Measurements from ENCODE around the gene HES6.
"Not testable (repeated sequence)": the region's sequence is repeated elsewhere in the genome, so short reads cannot be mapped to it uniquely, and the experiment has no call there.

Gene HES6

GRCh38 chr2:238239863-238240756, at the start of gene HES6:
TSS of gene HES6 (minus strand) at chr2:238240038. CDS start at chr2:238239905, 133 bp downstream.
- peak; percentile 78 to 81 for DNase-seq

- DNase-seq: peak in 1 of 2 donors; percentile 22
Measured at GRCh38 chr2:238289574-238289973, 49.7 kb upstream of the HES6 start.

- peak; percentile 97 to 98 for DNase-seq
Measured at GRCh38 chr2:238288650-238289573, 49.1 kb upstream of the HES6 start.

GRCh38 chr2:238287737-238288649, 48.2 kb upstream of the HES6 start, which contains the start of gene PER2:
TSS of gene PER2 (minus strand) at chr2:238288610. CDS start at chr2:238277936, 10,674 bp downstream.
- DNase-seq: peak; percentile 32 to 47

- peak; percentile 45 to 55 for DNase-seq
Measured at GRCh38 chr2:238286987-238287736, 47.3 kb upstream of the HES6 start.

GRCh38 chr2:238286551-238286950, 46.7 kb upstream of the HES6 start:
- no peak for DNase-seq

DNA sequence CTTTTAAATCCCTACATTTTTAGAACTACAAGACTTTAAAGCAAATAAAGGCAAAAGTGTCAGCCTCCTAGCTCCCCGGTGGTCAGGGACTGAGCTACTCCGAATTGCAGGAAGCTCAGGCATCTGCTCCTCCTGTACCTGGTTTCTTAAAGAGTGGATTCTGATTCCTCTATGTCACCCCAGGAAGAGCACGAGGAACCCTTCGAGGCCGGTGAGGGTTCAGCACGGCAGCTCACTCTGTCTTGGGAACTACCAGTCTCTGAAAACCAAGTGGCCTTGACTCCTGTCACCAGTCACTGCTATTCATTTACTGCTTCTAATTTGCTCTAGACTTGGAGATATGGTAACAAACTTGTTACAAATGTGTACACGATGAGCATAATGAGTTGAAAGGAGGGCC, 46.3 kb upstream of the HES6 start:
- no peak for DNase-seq

DNA sequence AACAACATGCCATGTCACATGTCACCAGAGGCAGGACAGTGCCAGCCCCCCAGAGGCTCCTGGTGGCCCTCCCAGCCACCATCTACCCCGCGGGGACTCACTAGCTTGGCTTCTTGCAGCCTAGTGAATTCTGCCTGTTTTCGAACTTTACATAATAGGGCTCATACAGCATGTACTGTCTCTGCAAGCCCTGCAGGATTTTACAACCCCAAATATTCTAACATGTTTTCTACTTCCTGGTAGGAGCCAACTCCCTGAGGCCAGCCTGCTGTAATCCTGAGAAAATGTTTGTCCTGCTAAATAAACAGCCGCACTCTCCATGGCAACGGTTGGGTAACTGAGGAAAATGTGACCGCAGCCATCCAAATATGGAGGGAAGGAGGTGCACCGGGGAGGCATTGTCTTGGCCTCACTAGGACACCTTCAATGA, 45.8 kb upstream of the HES6 start:
- DNase-seq: no peak

- DNase-seq: no peak
Measured at GRCh38 chr2:238284802-238285515, 45.1 kb upstream of the HES6 start.

DNA sequence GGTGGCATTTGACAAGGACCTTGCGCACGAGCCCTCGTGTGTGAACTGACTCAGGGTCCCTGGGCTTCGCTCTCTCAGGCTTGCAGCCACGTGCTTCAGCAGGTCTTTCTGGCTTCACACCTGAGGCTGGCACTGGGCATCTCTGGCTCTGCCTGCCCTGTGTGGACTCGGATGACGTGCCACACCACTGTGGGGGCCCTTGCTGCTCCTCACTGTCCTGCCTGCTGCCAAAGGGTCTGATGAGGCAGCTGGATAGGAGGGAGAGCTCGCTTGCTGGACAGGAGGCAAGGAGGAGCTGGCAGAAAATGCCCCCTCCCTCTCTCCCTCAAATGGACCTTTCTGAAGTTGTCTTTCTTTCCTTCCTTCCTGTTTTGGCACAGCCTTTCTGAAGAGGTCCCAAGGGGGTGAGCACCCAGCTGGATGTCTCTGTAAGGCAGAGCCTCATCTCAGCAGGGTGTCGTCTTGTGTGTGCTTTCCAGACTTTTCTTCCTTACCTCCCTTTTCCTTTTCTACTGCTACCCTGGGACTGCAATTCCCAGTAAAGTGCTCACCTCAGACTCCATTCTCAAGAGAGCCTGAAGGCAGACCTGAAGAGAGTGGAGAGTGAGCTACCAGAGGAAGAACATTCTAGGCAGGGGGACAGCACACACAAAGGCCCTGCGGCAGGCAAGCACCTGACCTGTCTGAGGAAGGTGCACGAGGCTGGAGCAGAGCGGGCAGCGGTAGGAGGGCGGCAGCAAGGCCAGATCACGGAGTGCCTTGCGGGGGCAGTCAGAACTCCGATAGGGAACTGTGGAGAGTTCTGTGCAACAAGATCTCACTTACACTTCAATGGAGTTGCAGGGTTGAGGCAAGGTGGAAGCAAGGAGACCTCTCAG, 43.3 kb upstream of the HES6 start:
- no peak for DNase-seq

DNA sequence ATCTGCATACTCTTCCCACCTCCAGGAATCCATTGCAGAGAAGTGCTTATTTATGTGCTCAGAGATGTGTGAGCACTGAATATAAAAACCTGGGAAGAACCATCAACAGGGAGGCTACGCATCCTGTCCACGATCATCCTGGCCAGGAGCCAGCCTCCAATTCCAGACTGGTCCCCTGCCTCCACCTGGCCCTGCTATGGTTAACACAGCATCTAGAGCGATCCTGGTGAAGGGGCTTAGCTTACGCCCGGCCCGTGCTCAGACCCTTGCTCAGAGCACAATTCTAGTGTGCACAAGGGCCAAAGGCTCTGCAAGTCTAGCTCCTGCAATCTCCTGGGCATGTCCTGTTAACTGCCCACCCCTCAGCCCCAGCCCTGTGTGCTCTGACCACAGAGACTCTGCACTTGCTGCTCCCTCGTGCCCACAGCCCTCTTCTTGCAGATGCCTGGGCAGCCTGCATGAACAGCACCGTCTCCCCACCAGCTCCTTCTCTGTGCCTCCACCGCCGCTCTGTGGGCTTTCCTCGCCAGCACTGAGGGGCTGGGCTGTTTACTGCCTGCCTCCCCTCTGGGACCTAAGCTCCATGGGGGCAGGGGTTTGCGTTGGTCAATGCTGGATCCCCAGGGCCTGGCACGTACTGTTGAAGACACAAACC, 42.1 kb upstream of the HES6 start:
- no peak for DNase-seq

DNA sequence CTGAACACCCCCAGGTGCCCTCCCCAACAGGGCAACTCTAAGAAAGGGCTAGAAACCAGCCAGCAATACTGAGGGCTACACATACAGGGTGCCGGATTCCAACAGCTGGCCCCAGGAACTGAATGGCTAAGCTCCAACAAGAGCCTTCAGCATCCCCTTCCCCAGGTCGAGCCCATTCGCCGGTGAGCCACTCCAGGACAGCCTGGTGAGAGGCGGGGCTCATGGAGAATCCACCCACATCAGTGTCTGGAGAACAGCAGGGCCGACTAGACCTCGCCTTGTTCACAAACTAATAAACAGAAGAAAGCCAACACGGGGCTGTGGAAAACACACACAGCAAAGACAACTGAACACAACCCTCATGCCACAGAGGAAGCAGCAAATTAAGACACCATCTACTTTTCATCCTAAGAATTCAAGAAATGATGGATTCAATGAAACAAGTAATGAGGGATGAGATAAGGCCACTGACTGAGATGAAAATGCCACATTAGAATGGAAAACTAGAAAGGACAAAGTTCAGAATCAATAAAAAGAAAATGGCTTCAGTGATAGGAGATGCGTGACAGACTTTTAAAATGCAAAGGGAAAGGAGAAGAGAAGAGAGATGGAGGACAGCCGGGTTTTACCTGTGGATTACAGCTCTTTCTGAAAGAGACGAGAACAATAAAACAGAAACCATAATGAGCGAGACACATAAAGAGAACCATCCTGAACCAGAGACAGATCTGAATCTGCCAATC, 40.4 kb upstream of the HES6 start:
- DNase-seq: no peak

DNA sequence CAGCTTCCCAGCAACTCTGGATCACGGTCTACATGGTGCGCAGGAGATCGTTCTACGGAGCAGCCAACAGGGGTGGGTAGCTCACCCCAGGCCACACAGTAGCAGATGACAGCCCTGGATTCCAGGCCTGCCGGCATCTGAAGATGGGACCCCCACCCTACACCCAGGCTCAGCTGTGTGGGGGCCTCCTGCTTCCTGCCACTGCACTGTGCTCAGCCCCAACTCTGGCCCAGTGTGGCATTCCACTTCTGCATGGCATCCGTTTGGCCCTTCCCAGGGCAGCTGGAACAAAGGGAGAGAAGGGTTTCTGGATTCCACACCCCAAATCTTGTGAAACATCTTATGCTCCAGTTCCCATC, 39.5 kb upstream of the HES6 start:
- no peak for DNase-seq

- DNase-seq: no peak
Measured at GRCh38 chr2:238278626-238279323, 38.9 kb upstream of the HES6 start.

DNA sequence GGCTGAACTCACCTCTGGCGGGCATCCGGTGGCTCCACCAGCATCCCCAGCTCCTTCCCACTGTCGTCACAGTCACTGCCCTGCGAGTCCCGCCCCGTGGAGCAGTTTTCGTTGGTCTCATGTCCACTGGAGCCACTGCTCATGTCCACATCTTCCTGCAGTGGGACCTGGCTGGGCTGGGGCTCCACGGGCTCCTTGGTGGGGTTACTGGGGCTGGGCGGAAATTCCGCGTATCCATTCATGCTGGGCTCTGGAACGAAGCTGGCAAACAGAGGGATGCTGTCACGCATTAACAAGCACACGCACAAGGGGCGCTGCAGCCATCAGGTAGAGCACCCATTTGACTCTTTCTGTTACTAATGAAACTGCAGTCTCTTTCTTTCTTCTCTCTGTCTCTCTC, 37.9 kb upstream of the HES6 start:
- no peak for DNase-seq

DNA sequence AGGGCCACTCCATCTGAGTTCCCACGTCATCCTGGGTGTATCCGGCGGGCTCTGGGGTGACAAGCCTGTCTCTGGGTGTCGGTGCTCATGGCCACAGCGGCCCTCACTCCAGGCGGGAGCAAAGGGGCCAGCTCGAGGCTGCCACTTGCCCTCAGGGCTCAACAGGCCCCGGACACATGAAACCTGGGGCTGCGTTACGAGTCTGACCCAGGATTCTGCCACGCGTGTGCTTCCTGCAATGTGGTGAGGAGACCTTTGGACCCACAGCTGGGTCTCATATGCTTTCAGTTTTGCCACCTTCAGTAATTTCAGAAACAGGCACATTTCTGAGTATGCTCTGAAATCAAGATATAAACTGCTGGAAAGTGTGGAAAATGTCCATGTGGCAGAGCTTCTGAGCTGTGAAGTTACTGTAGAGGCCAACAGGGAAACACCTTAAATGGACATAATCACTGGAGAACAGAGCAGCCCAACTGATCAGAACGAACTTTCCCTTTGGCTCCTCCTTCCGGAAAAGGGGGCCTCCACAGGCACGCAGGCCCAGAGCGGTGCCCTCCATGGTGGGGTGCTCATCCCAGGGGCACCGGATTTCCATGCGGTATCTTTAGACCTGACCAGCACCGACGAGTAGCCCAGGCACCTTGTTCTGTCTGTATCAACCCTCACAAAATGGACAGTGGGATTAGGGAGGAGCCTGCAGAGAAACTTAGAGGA, 34.5 kb upstream of the HES6 start:
- no peak for DNase-seq

- not testable (repeated sequence) for DNase-seq
Measured at GRCh38 chr2:238273433-238273832, 33.6 kb upstream of the HES6 start.
